Central memory CD8-positive, alpha-beta T cell (primary cell): ENCODE measurements around the gene HES1.

Source experiments
- ATAC-seq: fragments of 150-1000 bp; cut with Tn5 transposase; replicated peaks from 2 replicates; pipeline ENCODE4 v1.10.0; 2022; ENCODE audit warnings: mild to moderate bottlenecking, moderate FRiP score, moderate number of reproducible peaks; ENCODE audit not compliant: poor library complexity, severe bottlenecking; ENCODE audit errors: extremely low read depth
- DNase-seq, 2 donors: peaks; one replicate each; pipeline ENCODE4 v3.0.0; 2021; ENCODE audit warnings: low spot score in 2 of 2
- H3K27ac Mint-ChIP-seq: one replicate; pipeline ENCODE4 v1.8.0; 2022; ENCODE audit warnings: low read depth, mild to moderate bottlenecking, moderate library complexity, mixed read lengths
- H3K27me3 Mint-ChIP-seq: one replicate; pipeline ENCODE4 v1.8.0; 2022; ENCODE audit warnings: mixed read lengths
- H3K36me3 Mint-ChIP-seq: one replicate; pipeline ENCODE4 v1.8.0; 2022; ENCODE audit warnings: mild to moderate bottlenecking, moderate library complexity, mixed read lengths; ENCODE audit not compliant: insufficient read depth
- H3K4me1 Mint-ChIP-seq: one replicate; pipeline ENCODE4 v1.8.0; 2022; ENCODE audit warnings: mixed read lengths
- H3K4me3 Mint-ChIP-seq: one replicate; pipeline ENCODE4 v1.8.0; 2022; ENCODE audit warnings: mild to moderate bottlenecking, moderate library complexity, mixed read lengths
- H3K9me3 Mint-ChIP-seq: one replicate; pipeline ENCODE4 v1.8.0; 2022; ENCODE audit warnings: mixed read lengths

Gene HES1

GRCh38 chr3:194162817-194163584 lies 27.1 kb downstream of the HES1 start:
- no peak for ATAC-seq
- no peaks in the 10 kb centered on the region for H3K4me1 Mint-ChIP-seq

GRCh38 chr3:194163697-194164096 lies 27.7 kb downstream of the HES1 start:
- Mint-ChIP-seq H3K27ac (no peak overlapping the region), H3K9me3 (no peaks in the 10 kb centered on the region), H3K36me3 (no peaks in the 10 kb centered on the region), H3K4me3 (no peak overlapping the region), H3K4me1 (no peaks in the 10 kb centered on the region), H3K27me3 (peaks cover 84% of the 10 kb centered on the region)
- no peak for ATAC-seq
- no peak for DNase-seq

More at GRCh38 chr3:194162817-194163584, 27.1 kb downstream of the HES1 start:
- peaks cover 77% of the 10 kb centered on the region for H3K27me3 Mint-ChIP-seq
- no peak overlapping the region for H3K4me3 Mint-ChIP-seq
- DNase-seq, result no peak
- no peaks in the 10 kb centered on the region for H3K9me3 Mint-ChIP-seq
- no peak overlapping the region for H3K27ac Mint-ChIP-seq
- H3K36me3 Mint-ChIP-seq, result no peaks in the 10 kb centered on the region

- H3K36me3 Mint-ChIP-seq, result no peaks in the 10 kb centered on the region
- no peak for DNase-seq
- no peak overlapping the region for H3K27ac Mint-ChIP-seq
- peaks cover 96% of the 10 kb centered on the region for H3K27me3 Mint-ChIP-seq
- ATAC-seq, result no peak
- H3K4me1 Mint-ChIP-seq, result no peaks in the 10 kb centered on the region
- H3K9me3 Mint-ChIP-seq, result no peaks in the 10 kb centered on the region
- no peak overlapping the region for H3K4me3 Mint-ChIP-seq
Measured at GRCh38 chr3:194164861-194165260, 28.9 kb downstream of the HES1 start.

- Mint-ChIP-seq H3K27me3 (peaks cover 96% of the 10 kb centered on the region), H3K4me3 (no peak overlapping the region), H3K27ac (no peak overlapping the region), H3K36me3 (no peaks in the 10 kb centered on the region), H3K4me1 (no peaks in the 10 kb centered on the region), H3K9me3 (no peaks in the 10 kb centered on the region)
- ATAC-seq, result no peak
- no peak for DNase-seq
Measured at GRCh38 chr3:194165271-194166018, 29.5 kb downstream of the HES1 start.

GRCh38 chr3:194166682-194167479 lies 30.9 kb downstream of the HES1 start:
- no peak overlapping the region for H3K4me3 Mint-ChIP-seq
- DNase-seq (no peak), ATAC-seq (no peak)
- peaks cover 83% of the 10 kb centered on the region for H3K27me3 Mint-ChIP-seq
- H3K36me3 Mint-ChIP-seq, result no peaks in the 10 kb centered on the region
- no peaks in the 10 kb centered on the region for H3K4me1 Mint-ChIP-seq
- no peaks in the 10 kb centered on the region for H3K9me3 Mint-ChIP-seq
- no peak overlapping the region for H3K27ac Mint-ChIP-seq

GRCh38 chr3:194167480-194168282 lies 31.7 kb downstream of the HES1 start:
- Mint-ChIP-seq H3K4me3 (no peak overlapping the region), H3K9me3 (no peaks in the 10 kb centered on the region), H3K36me3 (no peaks in the 10 kb centered on the region), H3K4me1 (no peaks in the 10 kb centered on the region), H3K27me3 (peaks cover 83% of the 10 kb centered on the region), H3K27ac (no peak overlapping the region)
- DNase-seq (no peak), ATAC-seq (no peak)

GRCh38 chr3:194168994-194169393 lies 33.0 kb downstream of the HES1 start:
- Mint-ChIP-seq H3K4me3 (no peak overlapping the region), H3K27ac (no peak overlapping the region)

GRCh38 chr3:194169595-194169994 lies 33.6 kb downstream of the HES1 start:
- DNase-seq (no peak), ATAC-seq (no peak)
- Mint-ChIP-seq H3K4me1 (no peaks in the 10 kb centered on the region), H3K27me3 (peaks cover 70% of the 10 kb centered on the region), H3K36me3 (no peaks in the 10 kb centered on the region), H3K4me3 (no peak overlapping the region), H3K9me3 (no peaks in the 10 kb centered on the region), H3K27ac (no peak overlapping the region)

More at GRCh38 chr3:194168994-194169393, 33.0 kb downstream of the HES1 start:
- Mint-ChIP-seq H3K36me3 (no peaks in the 10 kb centered on the region), H3K4me1 (no peaks in the 10 kb centered on the region), H3K27me3 (peaks cover 70% of the 10 kb centered on the region), H3K9me3 (no peaks in the 10 kb centered on the region)
- DNase-seq, result no peak
- no peak for ATAC-seq

GRCh38 chr3:194170793-194171192 lies 34.8 kb downstream of the HES1 start:
- H3K27me3 Mint-ChIP-seq, result peaks cover 67% of the 10 kb centered on the region

GRCh38 chr3:194174406-194174805 lies 38.5 kb downstream of the HES1 start:
- no peak overlapping the region for H3K27ac Mint-ChIP-seq
- no peak for DNase-seq
- H3K9me3 Mint-ChIP-seq, result no peaks in the 10 kb centered on the region
- no peak for ATAC-seq
- H3K27me3 Mint-ChIP-seq, result peaks cover 53% of the 10 kb centered on the region
- H3K36me3 Mint-ChIP-seq, result no peaks in the 10 kb centered on the region
- no peak overlapping the region for H3K4me3 Mint-ChIP-seq
- H3K4me1 Mint-ChIP-seq, result no peaks in the 10 kb centered on the region

More at GRCh38 chr3:194170793-194171192, 34.8 kb downstream of the HES1 start:
- H3K27ac Mint-ChIP-seq, result no peak overlapping the region
- no peaks in the 10 kb centered on the region for H3K36me3 Mint-ChIP-seq
- no peak for DNase-seq
- H3K9me3 Mint-ChIP-seq, result no peaks in the 10 kb centered on the region
- ATAC-seq, result no peak
- no peak overlapping the region for H3K4me3 Mint-ChIP-seq
- H3K4me1 Mint-ChIP-seq, result no peaks in the 10 kb centered on the region

GRCh38 chr3:194174980-194175379 lies 39.0 kb downstream of the HES1 start:
- Mint-ChIP-seq H3K36me3 (no peaks in the 10 kb centered on the region), H3K4me3 (no peak overlapping the region)

More at GRCh38 chr3:194174980-194175379, 39.0 kb downstream of the HES1 start:
- no peaks in the 10 kb centered on the region for H3K9me3 Mint-ChIP-seq
- no peaks in the 10 kb centered on the region for H3K4me1 Mint-ChIP-seq
- ATAC-seq, result no peak
- DNase-seq, result no peak
- peaks cover 47% of the 10 kb centered on the region for H3K27me3 Mint-ChIP-seq
- H3K27ac Mint-ChIP-seq, result no peak overlapping the region
